A673 (cell line): ENCODE data around the gene ABHD1. TPM values are rescaled to one million over a fixed set of nuclear protein-coding genes. Genes with fewer than 3 reads are reported as not detected.

Experiments used
- BruUV-seq: library from RNA; stranded (reverse); fragments of 400-500 nt; replicated peaks from 2 replicates; lab custom pipeline; 2021; lab: Mats Ljungman, UMichigan
- CTCF ChIA-PET: fragments of 300-600 bp; sonication (Branson Sonifier 250); formaldehyde crosslinking; loops from one replicate; lab custom pipeline; 2022; ENCODE audit warnings: antibody characterized with exemption; lab: Charles Lee
- POLR2A ChIA-PET: fragments of 300-600 bp; sonication (Branson Sonifier 250); formaldehyde crosslinking; loops from one replicate; lab custom pipeline; 2022; ENCODE audit warnings: antibody characterized with exemption; ENCODE audit not compliant: low non-redundant PET; lab: Charles Lee
- DNase-seq: peaks from one replicate; pipeline ENCODE4 v3.0.0-alpha.2; 2015; ENCODE audit warnings: low spot score
- H3K27ac ChIP-seq: fragments of 200-600 bp; sonication (generic); 2 replicates; pipeline ENCODE4 v1.5.1; 2016; ENCODE audit warnings: mixed run types, low read depth, mild to moderate bottlenecking, mixed read lengths, antibody characterized with exemption, low read length; ENCODE audit not compliant: poor library complexity, severe bottlenecking
- H3K27me3 ChIP-seq: fragments of 200-600 bp; sonication (generic); replicated peaks from 2 replicates; pipeline ENCODE4 v1.6.1; 2017; ENCODE audit warnings: mixed run types, low read depth, mild to moderate bottlenecking, mixed read lengths, antibody characterized with exemption, low read length; ENCODE audit not compliant: insufficient read depth, poor library complexity
- H3K36me3 ChIP-seq: fragments of 200-600 bp; sonication (generic); 2 replicates; pipeline ENCODE4 v1.6.1; 2016; ENCODE audit warnings: mixed run types, mild to moderate bottlenecking, mixed read lengths, antibody characterized with exemption, low read length; ENCODE audit not compliant: insufficient read depth, poor library complexity, severe bottlenecking
- H3K4me1 ChIP-seq: fragments of 200-600 bp; sonication (generic); 2 replicates; pipeline ENCODE4 v1.6.1; 2017; ENCODE audit warnings: mixed run types, mild to moderate bottlenecking, mixed read lengths, antibody characterized with exemption, low read length; ENCODE audit not compliant: insufficient read depth, poor library complexity, severe bottlenecking
- H3K4me3 ChIP-seq: fragments of 200-600 bp; sonication (generic); 2 replicates; pipeline ENCODE4 v1.5.1; 2016; ENCODE audit warnings: low read depth, mixed run types, mild to moderate bottlenecking, mixed read lengths, low read length; ENCODE audit not compliant: poor library complexity, severe bottlenecking
- H3K9me3 ChIP-seq: fragments of 200-600 bp; sonication (generic); 2 replicates; pipeline ENCODE4 v1.6.1; 2016; ENCODE audit warnings: mixed run types, low read depth, mild to moderate bottlenecking, mixed read lengths, antibody characterized with exemption, low read length; ENCODE audit not compliant: poor library complexity, severe bottlenecking
- CTCF ChIP-seq: fragments of 300-800, 200-600 bp; sonication (generic); conservative IDR thresholded peaks from 2 replicates; pipeline ENCODE4 v1.5.1; 2017; ENCODE audit warnings: low read depth, mild to moderate bottlenecking, antibody characterized with exemption, low read length, moderate library complexity, mixed read lengths
- EZH2 ChIP-seq: fragments of 200-600 bp; sonication (generic); IDR thresholded peaks from 2 replicates; pipeline ENCODE4 v1.6.1; 2017; ENCODE audit warnings: borderline replicate concordance, low read depth, mild to moderate bottlenecking, mixed read lengths, antibody characterized with exemption, low read length; ENCODE audit not compliant: poor library complexity, severe bottlenecking
- intact Hi-C: fragments of 100-400 bp; cut with micrococcal nuclease; formaldehyde crosslinking; loops from one replicate; pipeline ENCODE4 v1.10.0; 2022; ENCODE audit not compliant: unreplicated experiment
- total RNA-seq: library from RNA; stranded (reverse); gene quantifications from 2 replicates; pipeline ENCODE4 v1.2.3, GENCODE V29; 2021

The ABHD1 gene
- total RNA-seq, 1 experiment from 2014 or later, result not detected

GRCh38 chr2:27076323-27076722 is 47.3 kb upstream of the ABHD1 start:
- Histone ChIP-seq H3K9me3 (no peaks in the 10 kb centered on the region), H3K4me1 (peaks cover 51% of the 10 kb centered on the region), H3K36me3 (no peaks in the 10 kb centered on the region), H3K27me3 (no peaks in the 10 kb centered on the region), H3K4me3 (no peak overlapping the region), H3K27ac (no peak overlapping the region)
- intact Hi-C loops, result no loop called here
- CTCF ChIA-PET, result no interaction called here
- POLR2A ChIA-PET, result no interaction called here
- TF ChIP-seq EZH2 (no peak), CTCF (no peak)
- DNase-seq, result no peak
- no TSS peak for BruUV-seq

GRCh38 chr2:27077231-27077630 is 46.4 kb upstream of the ABHD1 start:
- TF ChIP-seq EZH2 (no peak), CTCF (no peak)
- Histone ChIP-seq H3K4me1 (peaks cover 54% of the 10 kb centered on the region), H3K36me3 (no peaks in the 10 kb centered on the region), H3K27ac (no peak overlapping the region), H3K27me3 (no peaks in the 10 kb centered on the region), H3K4me3 (no peak overlapping the region), H3K9me3 (no peaks in the 10 kb centered on the region)
- no peak for DNase-seq
- ChIA-PET CTCF (no interaction called here), POLR2A (no interaction called here)
- intact Hi-C loops, result no loop called here
- BruUV-seq, result no TSS peak

- peak within 1 kb of the TSS; percentile 36 for H3K4me3 ChIP-seq
- H3K4me1 ChIP-seq, result peaks cover 44% of the 10 kb centered on the region
- TF ChIP-seq CTCF (no peak), EZH2 (no peak)
- DNase-seq, result peak; percentile 86
- BruUV-seq, result no TSS peak
- peak within 1 kb of the TSS; percentile 80 for H3K27ac ChIP-seq
- POLR2A ChIA-PET, result no interaction called here
- no peaks in the 10 kb centered on the region for H3K27me3 ChIP-seq
- CTCF ChIA-PET, result no interaction called here
- intact Hi-C loops, result no loop called here
- H3K9me3 ChIP-seq, result no peaks in the 10 kb centered on the region
- no peaks in the 10 kb centered on the region for H3K36me3 ChIP-seq
Observed at GRCh38 chr2:27078267-27079194, 45.1 kb upstream of the ABHD1 start, which contains the start of gene EMILIN1. TSS of gene EMILIN1 (plus strand) at chr2:27078615. CDS start at chr2:27079066, 451 bp downstream.
